CD4-positive, alpha-beta T cell (primary cell): ENCODE data around the gene TCF19. TPM values are rescaled to one million over a fixed set of nuclear protein-coding genes. Genes with fewer than 3 reads are reported as not detected.
A peak's percentile ranks its signal among the peaks of the same experiment; 100 is the strongest.
"Not testable (repeated sequence)": the region's sequence is repeated elsewhere in the genome, so short reads cannot be mapped to it uniquely, and the experiment has no call there.

ENCODE experiments used
- ATAC-seq: fragments of 200-7000 bp; cut with Tn5 transposase; one replicate; pipeline ENCODE4 v1.10.0; 2022; ENCODE audit warnings: mild to moderate bottlenecking; ENCODE audit not compliant: poor library complexity
- CTCF ChIA-PET: fragments of 350-600 bp; sonication (Branson Sonifier 250); formaldehyde crosslinking; loops from one replicate; lab custom pipeline; 2021; ENCODE audit warnings: antibody characterized with exemption, inconsistent platforms; lab: Charles Lee
- POLR2A ChIA-PET: fragments of 350-600 bp; sonication (Branson Sonifier 250); formaldehyde crosslinking; loops from one replicate; lab custom pipeline; 2021; ENCODE audit warnings: antibody characterized with exemption, inconsistent platforms; lab: Charles Lee
- DNase-seq, 14 experiments: peaks; one replicate each; pipeline ENCODE4 v3.0.0-alpha.2; 2013 to 2020; ENCODE audit warnings: mixed read lengths in 2 of 14
- H3K27ac ChIP-seq, 2 donors: one replicate each; pipeline versions ENCODE4 v1.5.1 to v1.7.0; 2013; ENCODE audit warnings: low read length in 2 of 2, low read depth in 1 of 2, mild to moderate bottlenecking in 1 of 2
- H3K27me3 ChIP-seq, 2 experiments: 1 replicate in 1 of 2; 2 replicates in 1 of 2; pipeline versions ENCODE4 v1.6.1 to v1.7.0; 2013; ENCODE audit warnings: low read length in 2 of 2, control low read depth in 1 of 2, mild to moderate bottlenecking in 1 of 2, moderate library complexity in 1 of 2; ENCODE audit not compliant: insufficient read depth in 2 of 2, control insufficient read depth in 1 of 2
- H3K36me3 ChIP-seq: one replicate; pipeline ENCODE4 v1.6.1; 2013; ENCODE audit warnings: low read length, control low read depth; ENCODE audit not compliant: insufficient read depth
- H3K4me1 ChIP-seq: one replicate; pipeline ENCODE4 v1.6.1; 2013; ENCODE audit warnings: low read length, control low read depth; ENCODE audit not compliant: insufficient read depth
- H3K4me3 ChIP-seq: one replicate; pipeline ENCODE4 v1.5.1; 2013; ENCODE audit warnings: mild to moderate bottlenecking, low read length, moderate library complexity
- H3K9me3 ChIP-seq, 2 experiments: 1 replicate in 1 of 2; 2 replicates in 1 of 2; pipeline versions ENCODE4 v1.6.1 to v1.7.0; 2013; ENCODE audit warnings: low read length in 2 of 2, mild to moderate bottlenecking in 2 of 2, control low read depth in 1 of 2, moderate library complexity in 1 of 2; ENCODE audit not compliant: control insufficient read depth in 1 of 2, insufficient read depth in 1 of 2
- H3K27ac Mint-ChIP-seq: one replicate; pipeline ENCODE4 v1.8.0; 2020; ENCODE audit warnings: mixed read lengths
- H3K27me3 Mint-ChIP-seq: one replicate; pipeline ENCODE4 v1.8.0; 2021; ENCODE audit warnings: mixed read lengths
- H3K36me3 Mint-ChIP-seq: one replicate; pipeline ENCODE4 v1.8.0; 2021; ENCODE audit warnings: low read depth, mixed read lengths
- H3K4me1 Mint-ChIP-seq: one replicate; pipeline ENCODE4 v1.8.0; 2021; ENCODE audit warnings: low read depth, mixed read lengths
- H3K4me3 Mint-ChIP-seq: one replicate; pipeline ENCODE4 v1.8.0; 2020; ENCODE audit warnings: mild to moderate bottlenecking, mixed read lengths
- H3K9me3 Mint-ChIP-seq: one replicate; pipeline ENCODE4 v1.8.0; 2020; ENCODE audit warnings: mixed read lengths
- CTCF ChIP-seq: fragments of 200-600 bp; IDR thresholded peaks from one replicate; pipeline ENCODE4 v1.8.0; 2022; ENCODE audit warnings: antibody characterized with exemption, mild to moderate bottlenecking
- intact Hi-C, 2 experiments: fragments of 100-400 bp; cut with DNase I in 1 of 2; cut with micrococcal nuclease in 1 of 2; formaldehyde crosslinking; loops; one replicate each; pipeline versions ENCODE4 v1.15.1 to v1.9.0; 2023 to 2025; cut with DNase I, micrococcal nuclease
- total RNA-seq, 174 experiments: library from RNA in 2 of 174; stranded (reverse) in 2 of 174; gene quantifications; one replicate each; pipeline ENCODE4 v1.2.3 and lab custom pipeline; 2021 to 2026

The TCF19 gene
- total RNA-seq, 2 experiments from 2014 or later, result 3.3 to 4.1 TPM

- CTCF ChIA-PET, result interaction anchor here (0.6 kb wide), 1 partner anchor 101 kb away, joined by 3 read pairs; no protein-coding TSS in a partner anchor
- DNase-seq, result no peak
These were observed 3.1 kb downstream of the TCF19 start for GRCh38 chr6:31161216-31162126.

GRCh38 chr6:31162463-31163165, 4.2 kb downstream of the TCF19 start:
- peaks cover 25% of the 10 kb centered on the region for H3K4me1 Mint-ChIP-seq
- H3K27me3 Mint-ChIP-seq, result no peaks in the 10 kb centered on the region
- peaks cover 13% of the 10 kb centered on the region for H3K36me3 Mint-ChIP-seq
- intact Hi-C loops, result no loop called here
- Histone ChIP-seq H3K9me3 (no peaks in the 10 kb centered on the region), H3K27ac (no peak overlapping the region), H3K4me3 (no peak overlapping the region), H3K4me1 (peaks cover 20% of the 10 kb centered on the region), H3K36me3 (peaks cover 4% of the 10 kb centered on the region), H3K27me3 (no peaks in the 10 kb centered on the region)
- no peak overlapping the region for H3K27ac Mint-ChIP-seq
- H3K9me3 Mint-ChIP-seq, result no peaks in the 10 kb centered on the region
- TF ChIP-seq CTCF, result no peak
- no peak overlapping the region for H3K4me3 Mint-ChIP-seq
- POLR2A ChIA-PET, result no interaction called here
- ATAC-seq (no peak), DNase-seq (no peak)
- CTCF ChIA-PET, result no interaction called here

More at GRCh38 chr6:31161216-31162126, 3.1 kb downstream of the TCF19 start:
- no peaks in the 10 kb centered on the region for H3K9me3 ChIP-seq
- TF ChIP-seq CTCF, result no peak
- peaks cover 33% of the 10 kb centered on the region for H3K4me1 Mint-ChIP-seq
- no peak for ATAC-seq
- no peaks in the 10 kb centered on the region for H3K27me3 ChIP-seq
- H3K4me3 Mint-ChIP-seq, result peak overlapping the region; percentile 42
- no peaks in the 10 kb centered on the region for H3K27me3 Mint-ChIP-seq
- H3K27ac Mint-ChIP-seq, result no peak overlapping the region
- POLR2A ChIA-PET, result no interaction called here
- H3K27ac ChIP-seq, result no peak overlapping the region
- H3K4me1 ChIP-seq, result peaks cover 26% of the 10 kb centered on the region
- peaks cover 13% of the 10 kb centered on the region for H3K36me3 Mint-ChIP-seq
- H3K9me3 Mint-ChIP-seq, result no peaks in the 10 kb centered on the region
- H3K36me3 ChIP-seq, result peaks cover 4% of the 10 kb centered on the region
- intact Hi-C loops, result no loop called here
- H3K4me3 ChIP-seq, result no peak overlapping the region

GRCh38 chr6:31163922-31164321, 5.5 kb downstream of the TCF19 start:
- TF ChIP-seq CTCF, result no peak
- Mint-ChIP-seq H3K27ac (no peak overlapping the region), H3K27me3 (no peaks in the 10 kb centered on the region), H3K4me1 (peaks cover 12% of the 10 kb centered on the region), H3K9me3 (no peaks in the 10 kb centered on the region), H3K36me3 (peaks cover 5% of the 10 kb centered on the region), H3K4me3 (no peak overlapping the region)
- intact Hi-C loops, result no loop called here
- Histone ChIP-seq H3K27me3 (no peaks in the 10 kb centered on the region), H3K9me3 (no peaks in the 10 kb centered on the region), H3K27ac (no peak overlapping the region), H3K4me1 (peaks cover 13% of the 10 kb centered on the region), H3K4me3 (no peak overlapping the region), H3K36me3 (peaks cover 4% of the 10 kb centered on the region)
- no peak for ATAC-seq
- POLR2A ChIA-PET, result no interaction called here
- CTCF ChIA-PET, result interaction anchor here (2.0 kb wide), 1 partner anchor 33 kb away, joined by 4 read pairs; no protein-coding TSS in a partner anchor
- DNase-seq, result no peak

- H3K4me3 Mint-ChIP-seq, H3K4me3 ChIP-seq, intact Hi-C loops, H3K27me3 Mint-ChIP-seq, H3K27ac Mint-ChIP-seq, H3K27me3 ChIP-seq, H3K9me3 ChIP-seq, H3K36me3 Mint-ChIP-seq, ATAC-seq, H3K4me1 ChIP-seq, DNase-seq, H3K9me3 Mint-ChIP-seq, H3K27ac ChIP-seq, H3K36me3 ChIP-seq, H3K4me1 Mint-ChIP-seq: not testable (repeated sequence)
- POLR2A ChIA-PET, result interaction anchor here (0.7 kb wide), 1 partner anchor 105 kb away, joined by 3 read pairs; no protein-coding TSS in a partner anchor
- CTCF ChIA-PET, result interaction anchor here (1.2 to 2.0 kb wide), 2 partner anchors 27 to 32 kb away, joined by 3 to 4 read pairs; no protein-coding TSS in a partner anchor
These were observed 6.2 kb downstream of the TCF19 start for GRCh38 chr6:31164475-31165063.
